Osteocyte (in vitro differentiated cells): ENCODE data around the gene IKZF4. TPM values are rescaled to one million over a fixed set of nuclear protein-coding genes. Genes with fewer than 3 reads are reported as not detected.
A peak's percentile ranks its signal among the peaks of the same experiment; 100 is the strongest.

Experiments used
- DNase-seq: peaks from one replicate; pipeline ENCODE4 v3.0.0; 2021; ENCODE audit warnings: mixed read lengths; ENCODE audit not compliant: unreplicated experiment; ENCODE audit errors: extremely low spot score
- H3K27ac Mint-ChIP-seq: one replicate; pipeline ENCODE4 v1.8.0; 2021; ENCODE audit warnings: mild to moderate bottlenecking, mixed read lengths; ENCODE audit not compliant: unreplicated experiment
- H3K27me3 Mint-ChIP-seq: one replicate; pipeline ENCODE4 v1.8.0; 2021; ENCODE audit warnings: mixed read lengths; ENCODE audit not compliant: unreplicated experiment
- H3K36me3 Mint-ChIP-seq: one replicate; pipeline ENCODE4 v1.8.0; 2021; ENCODE audit warnings: mixed read lengths; ENCODE audit not compliant: unreplicated experiment
- H3K4me1 Mint-ChIP-seq: one replicate; pipeline ENCODE4 v1.8.0; 2021; ENCODE audit warnings: mixed read lengths; ENCODE audit not compliant: unreplicated experiment
- H3K4me3 Mint-ChIP-seq: one replicate; pipeline ENCODE4 v1.8.0; 2021; ENCODE audit warnings: mild to moderate bottlenecking, moderate library complexity, mixed read lengths; ENCODE audit not compliant: unreplicated experiment
- H3K9me3 Mint-ChIP-seq: one replicate; pipeline ENCODE4 v1.8.0; 2021; ENCODE audit warnings: mixed read lengths; ENCODE audit not compliant: unreplicated experiment
- CTCF ChIP-seq: fragments of 200-600 bp; sonication (generic); IDR thresholded peaks from 2 replicates; pipeline ENCODE4 v1.5.0; 2021; ENCODE audit warnings: antibody characterized with exemption, mild to moderate bottlenecking, moderate library complexity
- total RNA-seq: library from RNA; stranded (reverse); gene quantifications from 2 replicates; pipeline ENCODE4 v1.2.1, GENCODE V29; 2021

The IKZF4 gene
- total RNA-seq, 1 donor from 2014 or later = 10.6 TPM

GRCh38 chr12:56017181-56017580 is 3.7 kb upstream of the IKZF4 start:
- Mint-ChIP-seq H3K27me3 (no peaks in the 10 kb centered on the region), H3K9me3 (no peaks in the 10 kb centered on the region), H3K27ac (no peak overlapping the region), H3K36me3 (no peaks in the 10 kb centered on the region), H3K4me3 (no peak overlapping the region), H3K4me1 (peaks cover 19% of the 10 kb centered on the region)
- DNase-seq = no peak
- no peak for TF ChIP-seq CTCF

GRCh38 chr12:56018356-56018755 is 2.5 kb upstream of the IKZF4 start:
- H3K9me3 Mint-ChIP-seq = no peaks in the 10 kb centered on the region
- H3K27me3 Mint-ChIP-seq = no peaks in the 10 kb centered on the region
- no peak for DNase-seq
- H3K4me1 Mint-ChIP-seq = peaks cover 19% of the 10 kb centered on the region
- H3K27ac Mint-ChIP-seq = no peak overlapping the region
- no peak for TF ChIP-seq CTCF
- no peaks in the 10 kb centered on the region for H3K36me3 Mint-ChIP-seq
- no peak overlapping the region for H3K4me3 Mint-ChIP-seq

DNA sequence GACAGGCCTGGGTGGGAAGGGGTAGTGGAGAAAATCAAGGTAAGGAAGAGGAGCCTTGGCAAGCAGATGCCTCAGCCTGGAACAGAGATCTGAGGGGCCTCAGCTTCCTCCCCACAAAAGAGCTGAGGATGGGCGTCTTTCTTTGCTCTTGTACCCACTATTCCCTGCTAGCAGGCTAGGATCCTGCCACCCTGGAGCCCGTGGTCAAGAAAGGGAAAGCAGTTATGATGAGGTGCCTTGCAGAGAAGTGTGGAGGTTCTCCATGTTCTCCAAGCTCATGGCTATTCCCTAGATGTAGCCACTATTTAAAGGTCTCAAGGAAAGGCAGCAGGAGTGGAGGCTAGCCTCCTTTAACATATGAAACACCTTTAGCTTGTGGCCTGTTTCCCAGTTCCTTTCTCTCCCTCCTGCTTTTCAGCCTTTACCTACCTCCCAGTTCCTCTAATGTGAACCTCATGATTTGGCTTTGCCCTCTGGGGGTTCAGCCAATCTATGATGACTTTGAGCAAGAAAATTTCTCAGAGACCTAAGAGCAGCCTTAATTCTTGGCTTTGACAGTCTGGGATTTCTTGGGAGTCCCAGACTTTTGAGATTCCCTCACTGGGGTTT is 1.1 kb downstream of the IKZF4 start:
- no peaks in the 10 kb centered on the region for H3K27me3 Mint-ChIP-seq
- peak overlapping the region; percentile 14 for H3K4me3 Mint-ChIP-seq
- peak overlapping the region; percentile 56 for H3K27ac Mint-ChIP-seq
- peaks cover 16% of the 10 kb centered on the region for H3K4me1 Mint-ChIP-seq
- no peaks in the 10 kb centered on the region for H3K9me3 Mint-ChIP-seq
- no peak for DNase-seq
- no peak for TF ChIP-seq CTCF
- peaks cover 4% of the 10 kb centered on the region for H3K36me3 Mint-ChIP-seq

DNA sequence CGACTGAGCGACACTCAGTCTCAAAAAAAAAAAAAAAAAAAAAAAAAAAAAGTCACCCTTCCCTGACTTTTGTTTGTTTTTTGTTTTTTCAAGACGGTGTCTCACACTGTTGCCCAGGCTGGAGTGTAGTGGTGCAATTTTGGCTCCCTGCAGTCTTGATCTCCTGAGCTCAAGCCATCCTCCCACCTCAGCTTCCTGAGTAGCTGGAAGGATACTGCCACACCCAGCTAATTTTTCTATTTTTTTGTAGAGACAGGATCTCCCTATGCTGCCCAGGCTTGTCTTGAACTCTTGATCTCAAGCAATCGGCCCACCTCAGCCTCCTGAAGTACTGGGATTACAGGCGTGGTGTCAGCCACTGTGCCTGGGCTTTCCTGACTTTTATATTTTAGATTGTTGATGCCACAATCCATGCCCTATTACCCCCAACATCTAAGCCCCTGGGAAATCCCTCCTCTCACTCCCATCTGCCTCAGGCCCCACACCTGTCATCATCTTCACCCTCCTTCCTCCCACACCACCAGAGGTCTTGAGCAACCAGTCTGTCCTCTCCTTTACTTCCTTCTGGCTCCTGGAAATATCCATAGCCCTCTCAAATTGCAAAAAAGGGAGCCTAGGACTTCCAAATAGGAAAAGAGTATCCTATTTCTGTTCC is 7.8 kb downstream of the IKZF4 start:
- Mint-ChIP-seq H3K27me3 (no peaks in the 10 kb centered on the region), H3K4me3 (no peak overlapping the region)

More for the DNA sequence above, 7.8 kb downstream of the IKZF4 start:
- TF ChIP-seq CTCF = no peak
- Mint-ChIP-seq H3K9me3 (no peaks in the 10 kb centered on the region), H3K27ac (peak overlapping the region; percentile 32), H3K4me1 (peaks cover 1% of the 10 kb centered on the region), H3K36me3 (peaks cover 24% of the 10 kb centered on the region)
- DNase-seq = no peak
